HEK293 (cell line): ENCODE results near the gene TLK1.

Experiments
- ZNF239 ChIP-seq: fragments of 450-650 bp; formaldehyde crosslinking; IDR thresholded peaks from 2 replicates; pipeline ENCODE4 v1.5.1; 2016; ENCODE audit warnings: missing biosample characterization, missing genetic modification characterization
- ZNF776 ChIP-seq: fragments of 450-650 bp; formaldehyde crosslinking; IDR thresholded peaks from 2 replicates; pipeline ENCODE4 v1.5.0; 2017; ENCODE audit warnings: missing biosample characterization, missing genetic modification characterization, borderline replicate concordance
- ZSCAN30 ChIP-seq: fragments of 450-650 bp; IDR thresholded peaks from 2 replicates; pipeline ENCODE4 v1.5.1; 2018; ENCODE audit warnings: missing biosample characterization, mild to moderate bottlenecking, missing genetic modification characterization, moderate library complexity
- TF ChIP-seq, protein P1 (sequence below): fragments of 450-650 bp; formaldehyde crosslinking; IDR thresholded peaks from 2 replicates; pipeline ENCODE4 v1.5.1; 2016; ENCODE audit warnings: missing biosample characterization, missing genetic modification characterization
- TF ChIP-seq, protein P2 (sequence below): fragments of 450-650 bp; formaldehyde crosslinking; IDR thresholded peaks from 2 replicates; pipeline ENCODE4 v1.5.1; 2016; ENCODE audit warnings: missing biosample characterization, missing genetic modification characterization

DNA sequence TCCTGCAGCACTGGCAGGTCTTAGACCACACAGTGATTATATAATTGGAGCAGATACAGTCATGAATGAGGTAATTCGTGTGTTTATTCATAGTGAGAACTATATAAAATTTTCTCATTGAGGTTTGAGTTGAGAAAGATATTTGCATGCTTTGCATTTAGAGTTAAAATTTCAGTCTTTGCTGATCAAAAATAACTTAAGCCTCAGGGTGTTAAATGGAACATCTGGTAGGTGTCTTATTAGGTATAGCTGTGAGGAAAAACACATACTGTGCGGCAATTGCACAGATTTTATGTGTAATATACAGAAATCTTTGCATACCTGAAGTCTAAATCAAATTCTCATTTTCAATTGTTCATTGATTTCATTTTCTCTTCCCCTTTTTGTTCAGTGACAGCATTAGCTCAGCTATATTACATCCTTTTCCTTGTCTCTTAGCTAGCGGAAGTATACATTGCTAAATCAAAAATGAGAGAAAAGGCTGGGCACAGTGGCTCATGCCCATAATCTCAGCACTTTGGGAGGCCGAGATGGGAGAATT lies 210.4 kb downstream of the TLK1 start:
- TF ChIP-seq, protein P1, sequence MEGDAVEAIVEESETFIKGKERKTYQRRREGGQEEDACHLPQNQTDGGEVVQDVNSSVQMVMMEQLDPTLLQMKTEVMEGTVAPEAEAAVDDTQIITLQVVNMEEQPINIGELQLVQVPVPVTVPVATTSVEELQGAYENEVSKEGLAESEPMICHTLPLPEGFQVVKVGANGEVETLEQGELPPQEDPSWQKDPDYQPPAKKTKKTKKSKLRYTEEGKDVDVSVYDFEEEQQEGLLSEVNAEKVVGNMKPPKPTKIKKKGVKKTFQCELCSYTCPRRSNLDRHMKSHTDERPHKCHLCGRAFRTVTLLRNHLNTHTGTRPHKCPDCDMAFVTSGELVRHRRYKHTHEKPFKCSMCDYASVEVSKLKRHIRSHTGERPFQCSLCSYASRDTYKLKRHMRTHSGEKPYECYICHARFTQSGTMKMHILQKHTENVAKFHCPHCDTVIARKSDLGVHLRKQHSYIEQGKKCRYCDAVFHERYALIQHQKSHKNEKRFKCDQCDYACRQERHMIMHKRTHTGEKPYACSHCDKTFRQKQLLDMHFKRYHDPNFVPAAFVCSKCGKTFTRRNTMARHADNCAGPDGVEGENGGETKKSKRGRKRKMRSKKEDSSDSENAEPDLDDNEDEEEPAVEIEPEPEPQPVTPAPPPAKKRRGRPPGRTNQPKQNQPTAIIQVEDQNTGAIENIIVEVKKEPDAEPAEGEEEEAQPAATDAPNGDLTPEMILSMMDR (tag by site-specific recombination): no peak
- TF ChIP-seq ZSCAN30 (no peak), ZNF776 (no peak), ZNF239 (tag by site-specific recombination) (no peak)
- TF ChIP-seq, protein P2, sequence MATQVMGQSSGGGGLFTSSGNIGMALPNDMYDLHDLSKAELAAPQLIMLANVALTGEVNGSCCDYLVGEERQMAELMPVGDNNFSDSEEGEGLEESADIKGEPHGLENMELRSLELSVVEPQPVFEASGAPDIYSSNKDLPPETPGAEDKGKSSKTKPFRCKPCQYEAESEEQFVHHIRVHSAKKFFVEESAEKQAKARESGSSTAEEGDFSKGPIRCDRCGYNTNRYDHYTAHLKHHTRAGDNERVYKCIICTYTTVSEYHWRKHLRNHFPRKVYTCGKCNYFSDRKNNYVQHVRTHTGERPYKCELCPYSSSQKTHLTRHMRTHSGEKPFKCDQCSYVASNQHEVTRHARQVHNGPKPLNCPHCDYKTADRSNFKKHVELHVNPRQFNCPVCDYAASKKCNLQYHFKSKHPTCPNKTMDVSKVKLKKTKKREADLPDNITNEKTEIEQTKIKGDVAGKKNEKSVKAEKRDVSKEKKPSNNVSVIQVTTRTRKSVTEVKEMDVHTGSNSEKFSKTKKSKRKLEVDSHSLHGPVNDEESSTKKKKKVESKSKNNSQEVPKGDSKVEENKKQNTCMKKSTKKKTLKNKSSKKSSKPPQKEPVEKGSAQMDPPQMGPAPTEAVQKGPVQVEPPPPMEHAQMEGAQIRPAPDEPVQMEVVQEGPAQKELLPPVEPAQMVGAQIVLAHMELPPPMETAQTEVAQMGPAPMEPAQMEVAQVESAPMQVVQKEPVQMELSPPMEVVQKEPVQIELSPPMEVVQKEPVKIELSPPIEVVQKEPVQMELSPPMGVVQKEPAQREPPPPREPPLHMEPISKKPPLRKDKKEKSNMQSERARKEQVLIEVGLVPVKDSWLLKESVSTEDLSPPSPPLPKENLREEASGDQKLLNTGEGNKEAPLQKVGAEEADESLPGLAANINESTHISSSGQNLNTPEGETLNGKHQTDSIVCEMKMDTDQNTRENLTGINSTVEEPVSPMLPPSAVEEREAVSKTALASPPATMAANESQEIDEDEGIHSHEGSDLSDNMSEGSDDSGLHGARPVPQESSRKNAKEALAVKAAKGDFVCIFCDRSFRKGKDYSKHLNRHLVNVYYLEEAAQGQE (tag by site-specific recombination): no peak
